HepG2 (cell line): ENCODE measurements around the gene NLRC5. TPM values are rescaled to one million over a fixed set of nuclear protein-coding genes. Genes with fewer than 3 reads are reported as not detected.

Experiments used
- ATAC-seq: fragments of 200-7000 bp; cut with Tn5 transposase; 3 replicates; pipeline ENCODE4 v1.9.1; 2020; ENCODE audit warnings: mild to moderate bottlenecking, moderate library complexity
- BruUV-seq: library from RNA; stranded (reverse); fragments of 400-500 nt; replicated peaks from 2 replicates; lab custom pipeline; 2021; lab: Mats Ljungman, UMichigan
- CTCF ChIA-PET: fragments of 300-600 bp; formaldehyde crosslinking; extraction: SDS; loops from one replicate; lab custom pipeline; 2021; ENCODE audit warnings: low total read pairs, inconsistent platforms, low intra/inter-chr PET ratio; lab: Yijun Ruan, JAX
- POLR2A ChIA-PET: fragments of 350-600 bp; sonication (Branson Sonifier 250); formaldehyde crosslinking; loops from one replicate; lab custom pipeline; 2020; ENCODE audit warnings: antibody characterized with exemption, inconsistent platforms; lab: Yijun Ruan, JAX
- DNase-seq: peaks from one replicate; pipeline ENCODE4 v3.0.0-alpha.2; 2015; ENCODE audit warnings: low spot score
- FAIRE-seq: peaks from 3 replicates; lab custom pipeline; 2011; peaks lifted over from hg19 to GRCh38; lab: Jason Lieb, UNC
- H2AFZ ChIP-seq: one replicate; pipeline ENCODE4 v1.6.1; 2011; ENCODE audit warnings: low read length, inconsistent platforms
- H3K27ac ChIP-seq: fragments of 300-600 bp; 3 replicates; pipeline ENCODE4 v1.8.0; 2011; ENCODE audit warnings: mixed run types, mild to moderate bottlenecking, mixed read lengths, low read length, inconsistent platforms; ENCODE audit not compliant: insufficient read depth; ENCODE audit errors: extremely low read length
- H3K27me3 ChIP-seq, 2 experiments: fragments of 200-600 bp in 1 of 2; 2 replicates in 1 of 2; 3 replicates in 1 of 2; pipeline versions ENCODE4 v1.6.0 to v1.8.0; 2011; ENCODE audit warnings: low read length in 2 of 2, mild to moderate bottlenecking in 2 of 2, moderate library complexity in 2 of 2, inconsistent platforms in 1 of 2; ENCODE audit not compliant: insufficient read depth in 2 of 2, control insufficient read depth in 1 of 2
- H3K36me3 ChIP-seq, 2 experiments: fragments of 200-600 bp in 1 of 2; replicated peaks in 1 of 2; 2 replicates in 1 of 2; 3 replicates in 1 of 2; pipeline versions ENCODE4 v1.5.1 to v1.8.0; 2011; ENCODE audit warnings: low read length in 2 of 2, inconsistent platforms in 1 of 2; ENCODE audit not compliant: insufficient read depth in 2 of 2, control insufficient read depth in 1 of 2
- H3K4me1 ChIP-seq: 2 replicates; pipeline ENCODE4 v1.5.1; 2012; ENCODE audit warnings: low read length, inconsistent platforms; ENCODE audit not compliant: insufficient read depth
- H3K4me2 ChIP-seq: 2 replicates; pipeline ENCODE4 v1.6.0; 2011; ENCODE audit warnings: low read depth, low read length, inconsistent platforms
- H3K4me3 ChIP-seq, 3 experiments: fragments of 200-600 bp in 1 of 3; sonication (generic), shearing (Covaris generic) in 1 of 3; replicated peaks in 1 of 3; 2 replicates each; pipeline ENCODE4 v1.5.1; 2011 to 2016; ENCODE audit warnings: low read length in 3 of 3, inconsistent platforms in 2 of 3, low read depth in 2 of 3, mild to moderate bottlenecking in 2 of 3, control low read depth in 1 of 3, mixed read lengths in 1 of 3; ENCODE audit not compliant: insufficient read depth in 1 of 3
- H3K79me2 ChIP-seq: one replicate; pipeline ENCODE4 v1.6.1; 2011; ENCODE audit warnings: low read length, inconsistent platforms; ENCODE audit not compliant: insufficient read depth
- H3K9ac ChIP-seq: 2 replicates; pipeline ENCODE4 v1.6.0; 2011; ENCODE audit warnings: mild to moderate bottlenecking, low read depth, low read length, inconsistent platforms; ENCODE audit not compliant: insufficient read depth
- H3K9me3 ChIP-seq: 2 replicates; pipeline ENCODE4 v1.5.1; 2012; ENCODE audit warnings: mild to moderate bottlenecking, low read length
- H4K20me1 ChIP-seq: 2 replicates; pipeline ENCODE4 v1.6.0; 2011; ENCODE audit warnings: inconsistent platforms, mild to moderate bottlenecking, low read length, moderate library complexity; ENCODE audit not compliant: insufficient read depth
- CEBPZ ChIP-seq: IDR thresholded peaks from 2 replicates; pipeline ENCODE4 v1.6.1; 2012; ENCODE audit warnings: low read length, improper control_type of control experiment
- KDM3A ChIP-seq: IDR thresholded peaks from 2 replicates; pipeline ENCODE4 v1.6.1; 2018; ENCODE audit warnings: low read depth, missing compliant biosample characterization
- PAF1 ChIP-seq: IDR thresholded peaks from 2 replicates; pipeline ENCODE4 v1.6.1; 2016; ENCODE audit warnings: missing genetic modification reagents, missing compliant biosample characterization
- RXRA ChIP-seq: sonication (generic); formaldehyde crosslinking; IDR thresholded peaks from 2 replicates; pipeline ENCODE4 v1.5.1; 2020; ENCODE audit warnings: missing genetic modification reagents
- SUZ12 ChIP-seq: fragments of 150-350 bp; IDR thresholded peaks from 2 replicates; pipeline ENCODE4 v1.6.1; 2014; ENCODE audit warnings: low read depth, low read length
- TCF7 ChIP-seq: sonication (generic); IDR thresholded peaks from 2 replicates; pipeline ENCODE4 v1.6.1; 2016; ENCODE audit warnings: antibody characterized with exemption, low read depth
- USF2 ChIP-seq, 2 experiments: sonication (generic) in 1 of 2; formaldehyde crosslinking in 1 of 2; IDR thresholded peaks; 2 replicates each; pipeline versions ENCODE4 v1.5.1 to v1.6.1; 2011 to 2020; ENCODE audit warnings: borderline replicate concordance in 1 of 2, low read depth in 1 of 2, low read length in 1 of 2, mild to moderate bottlenecking in 1 of 2, missing genetic modification reagents in 1 of 2, moderate library complexity in 1 of 2
- ZNF382 ChIP-seq: sonication (generic); formaldehyde crosslinking; IDR thresholded peaks from 2 replicates; pipeline ENCODE4 v1.5.0; 2020; ENCODE audit warnings: missing genetic modification reagents, mild to moderate bottlenecking, borderline replicate concordance
- ZNF557 ChIP-seq: sonication (generic); formaldehyde crosslinking; IDR thresholded peaks from 2 replicates; pipeline ENCODE4 v1.4.0; 2020; ENCODE audit warnings: missing genetic modification reagents
- ZNF761 ChIP-seq: sonication (generic); formaldehyde crosslinking; conservative IDR thresholded peaks from 2 replicates; pipeline ENCODE4 v1.4.0; 2020; ENCODE audit warnings: mild to moderate bottlenecking, missing genetic modification reagents
- ZNF775 ChIP-seq: sonication (generic); formaldehyde crosslinking; IDR thresholded peaks from 2 replicates; pipeline ENCODE4 v1.4.0; 2020; ENCODE audit warnings: missing genetic modification reagents, mild to moderate bottlenecking, moderate library complexity, borderline replicate concordance
- WGBS: methylation state at CpG from one replicate; pipeline ENCODE4 v1.1.6; 2017; ENCODE audit warnings: low lambda C conversion rate; 5-methylcytosine and 5-hydroxymethylcytosine counted together
- in situ Hi-C: cut with HindIII; loops from 2 replicates; pipeline ENCODE4 v1.10.0; 2017; ENCODE audit warnings: low pct_unique_long_range_greater_than_20kb; ENCODE audit not compliant: extremely low pct_ligation_motif_present
- intact Hi-C: fragments of 100-400 bp; cut with micrococcal nuclease; formaldehyde crosslinking; loops from one replicate; pipeline ENCODE4 v1.10.0; 2022; ENCODE audit not compliant: unreplicated experiment
- polyA plus RNA-seq, 8 experiments: library from polyadenylated mRNA; depleted of rRNA in 3 of 8; stranded (reverse) in 7 of 8; unstranded in 1 of 8; fragments of >200 nt; fragmentation: Illumina TruSeq in 4 of 8; extraction: Trizol in 4 of 8; gene quantifications; 2 replicates each; pipeline versions ENCODE4 v1.2.1 to v1.2.3, GENCODE V29; 2011 to 2016; ENCODE audit warnings: low read depth in 4 of 8, missing spikeins in 1 of 8, mixed read lengths in 1 of 8; ENCODE audit not compliant: insufficient read depth in 1 of 8
- total RNA-seq, 5 experiments: library from RNA; depleted of rRNA; stranded (reverse); fragments of >200 nt; fragmentation: Illumina TruSeq; extraction: Trizol; gene quantifications; 2 replicates each; pipeline ENCODE4 v1.2.3, GENCODE V29; 2016; ENCODE audit warnings: low read depth in 1 of 5
- TF ChIP-seq, protein P1 (sequence below): sonication (generic); formaldehyde crosslinking; IDR thresholded peaks from 2 replicates; pipeline ENCODE4 v1.5.0; 2020; ENCODE audit warnings: mild to moderate bottlenecking, missing genetic modification reagents
- TF ChIP-seq, protein P2 (sequence below): sonication (generic); formaldehyde crosslinking; IDR thresholded peaks from 2 replicates; pipeline ENCODE4 v1.5.0; 2020; ENCODE audit warnings: mild to moderate bottlenecking, low read depth, missing genetic modification reagents, borderline replicate concordance
- TF ChIP-seq, protein P3 (sequence below): sonication (generic); formaldehyde crosslinking; IDR thresholded peaks from 2 replicates; pipeline ENCODE4 v1.5.0; 2020; ENCODE audit warnings: missing genetic modification reagents, mild to moderate bottlenecking, borderline replicate concordance

Gene NLRC5
- total and polyA plus RNA-seq, 2 of the 13 experiments (the other 11 are each of a cell fraction or from before 2014, with no cell fraction given), result 6.3 to 12.7 TPM

- TF ChIP-seq, protein P1, sequence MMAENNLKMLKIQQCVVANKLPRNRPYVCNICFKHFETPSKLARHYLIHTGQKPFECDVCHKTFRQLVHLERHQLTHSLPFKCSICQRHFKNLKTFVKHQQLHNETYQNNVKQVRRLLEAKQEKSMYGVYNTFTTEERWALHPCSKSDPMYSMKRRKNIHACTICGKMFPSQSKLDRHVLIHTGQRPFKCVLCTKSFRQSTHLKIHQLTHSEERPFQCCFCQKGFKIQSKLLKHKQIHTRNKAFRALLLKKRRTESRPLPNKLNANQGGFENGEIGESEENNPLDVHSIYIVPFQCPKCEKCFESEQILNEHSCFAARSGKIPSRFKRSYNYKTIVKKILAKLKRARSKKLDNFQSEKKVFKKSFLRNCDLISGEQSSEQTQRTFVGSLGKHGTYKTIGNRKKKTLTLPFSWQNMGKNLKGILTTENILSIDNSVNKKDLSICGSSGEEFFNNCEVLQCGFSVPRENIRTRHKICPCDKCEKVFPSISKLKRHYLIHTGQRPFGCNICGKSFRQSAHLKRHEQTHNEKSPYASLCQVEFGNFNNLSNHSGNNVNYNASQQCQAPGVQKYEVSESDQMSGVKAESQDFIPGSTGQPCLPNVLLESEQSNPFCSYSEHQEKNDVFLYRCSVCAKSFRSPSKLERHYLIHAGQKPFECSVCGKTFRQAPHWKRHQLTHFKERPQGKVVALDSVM, result no peak
- TF ChIP-seq PAF1 (no peak), KDM3A (CRISPR knock-in tag) (no peak)
- TF ChIP-seq, protein P2, sequence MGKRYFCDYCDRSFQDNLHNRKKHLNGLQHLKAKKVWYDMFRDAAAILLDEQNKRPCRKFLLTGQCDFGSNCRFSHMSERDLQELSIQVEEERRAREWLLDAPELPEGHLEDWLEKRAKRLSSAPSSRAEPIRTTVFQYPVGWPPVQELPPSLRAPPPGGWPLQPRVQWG (CRISPR knock-in tag), result no peak
- TF ChIP-seq, all 625 proteins: peak for 0
Measured at GRCh38 chr16:57104706-57105105, 115.3 kb downstream of the NLRC5 start (continued).

- no peak for DNase-seq
- Histone ChIP-seq H3K9ac (no peak overlapping the region), H2AFZ (no peak overlapping the region), H3K4me2 (no peak overlapping the region), H3K36me3 (no peaks in the 10 kb centered on the region), H4K20me1 (no peaks in the 10 kb centered on the region), H3K4me3 (no peak overlapping the region), H3K27ac (no peak overlapping the region), H3K4me1 (no peaks in the 10 kb centered on the region), H3K9me3 (no peaks in the 10 kb centered on the region), H3K79me2 (no peaks in the 10 kb centered on the region), H3K27me3 (peaks cover 0 to 2% of the 10 kb centered on the region in 2 experiments; a peak in 1 of 5 replicates)
- POLR2A ChIA-PET, result no interaction called here
- CTCF ChIA-PET, result no interaction called here
- no TSS peak for BruUV-seq
- in situ Hi-C loops, result no loop called here
- 51% methylated on average over 7 of the region's 7 CpGs for WGBS
- intact Hi-C loops, result no loop called here
- no peak for FAIRE-seq
- no peak for ATAC-seq
- TF ChIP-seq ZNF557 (CRISPR knock-in tag) (no peak), USF2 (IDR thresholded peaks at IDR 0.05; ENCODE audit: low read depth, low read length) (no peak), USF2 (CRISPR knock-in tag; IDR thresholded peaks at IDR 0.05; ENCODE audit: borderline replicate concordance) (no peak), ZNF382 (CRISPR knock-in tag) (no peak), ZNF761 (CRISPR knock-in tag) (no peak), CEBPZ (no peak), ZNF775 (CRISPR knock-in tag) (no peak), RXRA (CRISPR knock-in tag) (no peak), TCF7 (no peak), SUZ12 (no peak)
- TF ChIP-seq, protein P3, sequence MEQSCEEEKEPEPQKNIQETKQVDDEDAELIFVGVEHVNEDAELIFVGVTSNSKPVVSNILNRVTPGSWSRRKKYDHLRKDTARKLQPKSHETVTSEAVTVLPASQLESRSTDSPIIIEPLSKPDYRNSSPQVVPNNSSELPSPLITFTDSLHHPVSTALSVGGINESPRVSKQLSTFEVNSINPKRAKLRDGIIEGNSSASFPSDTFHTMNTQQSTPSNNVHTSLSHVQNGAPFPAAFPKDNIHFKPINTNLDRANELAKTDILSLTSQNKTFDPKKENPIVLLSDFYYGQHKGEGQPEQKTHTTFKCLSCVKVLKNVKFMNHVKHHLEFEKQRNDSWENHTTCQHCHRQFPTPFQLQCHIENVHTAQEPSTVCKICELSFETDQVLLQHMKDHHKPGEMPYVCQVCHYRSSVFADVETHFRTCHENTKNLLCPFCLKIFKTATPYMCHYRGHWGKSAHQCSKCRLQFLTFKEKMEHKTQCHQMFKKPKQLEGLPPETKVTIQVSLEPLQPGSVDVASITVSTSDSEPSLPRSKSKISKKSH (CRISPR knock-in tag), result no peak
Measured at GRCh38 chr16:57105184-57105583, 115.8 kb downstream of the NLRC5 start.
